SH-SY5Y (cell line): ENCODE measurements around the gene LAMTOR2.

Source experiments
- GATA2 ChIP-seq: IDR thresholded peaks from 2 replicates; pipeline ENCODE4 v1.6.1; 2011; ENCODE audit warnings: mild to moderate bottlenecking, low read depth, low read length
- GATA3 ChIP-seq: IDR thresholded peaks from 2 replicates; pipeline ENCODE4 v1.6.1; 2011; ENCODE audit warnings: low read depth, mild to moderate bottlenecking, low read length, moderate library complexity

Gene LAMTOR2

DNA sequence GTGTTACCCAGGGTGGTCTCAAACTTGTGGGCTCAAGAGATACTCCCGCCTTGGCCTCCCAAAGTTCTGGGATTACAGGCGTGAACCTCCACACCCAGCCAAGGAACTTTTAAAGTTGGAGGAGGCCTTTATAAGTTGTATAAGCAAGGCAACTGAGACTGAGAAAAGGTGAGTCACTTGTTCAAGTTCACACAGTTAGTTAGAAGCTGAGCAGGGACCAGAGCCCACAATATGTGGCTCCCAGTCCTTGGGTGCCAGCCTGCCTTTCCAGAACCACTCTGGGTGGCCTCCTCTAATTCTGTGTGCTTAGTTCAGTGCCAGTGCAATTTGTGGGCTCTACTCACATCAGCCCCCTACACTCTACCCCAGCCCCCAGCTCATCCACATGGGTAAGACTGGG, 10.0 kb downstream of the LAMTOR2 start:
- TF ChIP-seq GATA2 (no peak), GATA3 (no peak)

DNA sequence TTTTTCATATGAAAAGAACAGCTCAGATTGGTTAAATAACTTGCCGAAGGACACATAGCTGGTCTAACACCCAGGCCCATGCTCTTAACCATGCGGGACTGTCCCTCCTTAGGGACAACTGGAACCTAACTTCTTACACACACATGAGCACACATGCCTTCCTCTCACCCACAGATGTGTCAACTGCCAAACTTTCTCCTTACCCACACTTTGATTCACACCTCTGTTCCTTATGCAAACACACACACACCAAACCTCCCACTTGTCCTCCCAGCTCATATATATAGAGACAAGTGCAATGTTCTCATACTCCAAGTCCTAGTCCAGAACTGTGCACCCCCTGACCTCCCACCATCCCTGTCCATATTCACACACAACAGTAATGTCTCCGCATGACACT, 10.6 kb downstream of the LAMTOR2 start:
- no peak for TF ChIP-seq GATA3
- TF ChIP-seq GATA2 = no peak

DNA sequence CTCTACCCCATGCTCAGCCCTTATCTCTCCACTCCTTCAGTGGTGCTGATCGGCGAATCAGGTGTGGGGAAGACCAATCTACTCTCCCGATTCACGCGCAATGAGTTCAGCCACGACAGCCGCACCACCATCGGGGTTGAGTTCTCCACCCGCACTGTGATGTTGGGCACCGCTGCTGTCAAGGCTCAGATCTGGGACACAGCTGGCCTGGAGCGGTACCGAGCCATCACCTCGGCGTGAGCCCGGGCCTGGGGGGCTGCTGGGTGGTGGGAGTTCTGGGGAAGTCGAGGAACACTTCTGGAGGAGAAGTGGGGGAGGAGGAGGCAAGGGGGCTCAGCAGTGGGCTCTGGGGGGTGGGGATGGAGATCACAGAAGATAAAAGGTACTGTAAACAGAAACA, 11.3 kb downstream of the LAMTOR2 start:
- TF ChIP-seq GATA3 (no peak), GATA2 (no peak)

DNA sequence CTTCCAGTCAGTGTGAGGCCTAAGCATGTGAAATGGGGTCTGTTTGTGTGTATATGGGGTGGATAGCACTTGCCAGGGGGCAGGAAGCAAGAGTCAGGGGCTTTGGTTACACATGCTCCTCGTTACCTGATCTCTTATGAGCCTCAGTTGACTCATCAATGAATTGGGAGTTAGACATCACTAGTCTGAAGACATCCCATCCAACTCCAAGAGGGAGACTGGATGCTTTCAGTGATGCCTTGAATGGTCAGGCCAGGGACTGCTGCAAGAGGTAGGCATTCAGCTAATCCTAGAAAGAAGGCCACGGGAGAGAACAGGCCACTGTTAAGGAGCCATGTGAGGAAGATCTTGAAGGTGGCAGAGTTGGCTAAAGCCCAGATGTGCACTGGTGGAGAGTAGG, 12.7 kb downstream of the LAMTOR2 start:
- TF ChIP-seq GATA2 (no peak), GATA3 (no peak)

DNA sequence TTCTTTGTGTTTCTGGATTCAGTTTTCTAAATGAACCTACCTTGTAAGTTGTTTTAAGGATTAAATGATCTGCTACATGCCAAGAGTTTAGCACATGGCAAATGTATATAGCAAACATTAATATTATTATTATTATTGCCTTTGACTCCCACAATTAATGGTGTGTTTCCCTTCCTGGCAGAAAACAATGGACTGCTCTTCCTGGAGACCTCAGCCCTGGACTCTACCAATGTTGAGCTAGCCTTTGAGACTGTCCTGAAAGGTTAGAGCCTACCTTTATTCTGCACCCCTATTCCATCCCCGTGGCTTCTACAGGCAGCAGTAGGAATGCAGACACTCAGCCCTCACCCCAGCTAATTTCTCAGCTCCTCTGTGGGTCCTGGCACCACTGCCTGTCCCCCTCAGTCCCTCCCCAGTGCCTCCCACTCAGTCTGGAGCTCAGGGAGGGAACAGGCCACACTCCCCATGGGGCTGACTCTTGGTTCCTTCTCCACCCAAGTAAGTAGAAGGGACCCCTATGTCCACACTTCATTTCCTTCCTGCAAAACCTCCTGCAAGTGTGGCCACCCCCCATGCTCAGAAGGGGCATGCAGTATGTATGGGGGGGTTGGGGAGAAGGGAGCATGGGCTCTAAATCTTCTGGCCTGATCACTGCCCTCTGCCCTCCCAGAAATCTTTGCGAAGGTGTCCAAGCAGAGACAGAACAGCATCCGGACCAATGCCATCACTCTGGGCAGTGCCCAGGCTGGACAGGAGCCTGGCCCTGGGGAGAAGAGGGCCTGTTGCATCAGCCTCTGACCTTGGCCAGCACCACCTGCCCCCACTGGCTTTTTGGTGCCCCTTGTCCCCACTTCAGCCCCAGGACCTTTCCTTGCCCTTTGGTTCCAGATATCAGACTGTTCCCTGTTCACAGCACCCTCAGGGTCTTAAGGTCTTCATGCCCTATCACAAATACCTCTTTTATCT, 15.2 kb downstream of the LAMTOR2 start:
- TF ChIP-seq GATA2 = no peak
- no peak for TF ChIP-seq GATA3

DNA sequence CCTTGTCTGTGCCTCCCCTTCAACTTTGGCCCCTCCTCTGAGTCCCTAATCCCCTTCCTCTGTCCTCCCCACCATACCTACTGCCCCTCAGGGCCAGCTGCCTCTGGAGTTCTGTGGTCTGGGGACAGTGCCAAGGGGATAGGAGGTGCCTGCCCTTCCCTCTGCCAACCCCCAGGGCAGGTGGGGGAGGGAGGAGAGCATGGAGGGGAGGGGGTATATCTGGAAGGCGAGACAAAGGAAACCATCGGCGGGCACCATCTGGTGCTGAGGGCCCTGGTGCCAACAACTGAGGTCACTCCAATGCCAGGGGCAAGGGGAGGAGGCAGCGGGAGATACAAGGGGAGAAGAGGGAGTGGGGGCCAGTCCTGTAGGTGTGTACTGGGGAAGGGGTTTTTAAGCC, 16.0 kb downstream of the LAMTOR2 start:
- TF ChIP-seq GATA3 (no peak), GATA2 (no peak)

DNA sequence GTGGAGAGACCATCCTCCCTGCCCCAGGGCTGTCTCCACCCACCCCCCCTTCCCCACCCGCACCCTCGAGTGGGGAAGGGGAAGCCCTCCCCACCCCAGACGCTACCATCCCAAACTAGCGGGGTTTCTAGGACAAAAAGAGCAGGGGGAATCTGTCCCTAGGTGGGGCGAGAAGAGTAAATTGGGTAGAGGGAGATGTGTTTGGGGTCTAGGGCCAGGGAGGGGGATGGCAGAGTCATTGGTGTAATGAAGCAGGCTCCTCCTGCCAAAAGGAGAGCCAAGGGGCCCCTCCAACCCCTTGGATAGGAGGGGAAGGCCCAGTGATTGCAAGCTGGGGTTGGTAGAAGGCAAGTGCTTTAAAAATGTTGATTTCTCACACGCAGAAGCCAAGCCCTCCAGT, 17.7 kb downstream of the LAMTOR2 start:
- no peak for TF ChIP-seq GATA3
- TF ChIP-seq GATA2 = no peak

DNA sequence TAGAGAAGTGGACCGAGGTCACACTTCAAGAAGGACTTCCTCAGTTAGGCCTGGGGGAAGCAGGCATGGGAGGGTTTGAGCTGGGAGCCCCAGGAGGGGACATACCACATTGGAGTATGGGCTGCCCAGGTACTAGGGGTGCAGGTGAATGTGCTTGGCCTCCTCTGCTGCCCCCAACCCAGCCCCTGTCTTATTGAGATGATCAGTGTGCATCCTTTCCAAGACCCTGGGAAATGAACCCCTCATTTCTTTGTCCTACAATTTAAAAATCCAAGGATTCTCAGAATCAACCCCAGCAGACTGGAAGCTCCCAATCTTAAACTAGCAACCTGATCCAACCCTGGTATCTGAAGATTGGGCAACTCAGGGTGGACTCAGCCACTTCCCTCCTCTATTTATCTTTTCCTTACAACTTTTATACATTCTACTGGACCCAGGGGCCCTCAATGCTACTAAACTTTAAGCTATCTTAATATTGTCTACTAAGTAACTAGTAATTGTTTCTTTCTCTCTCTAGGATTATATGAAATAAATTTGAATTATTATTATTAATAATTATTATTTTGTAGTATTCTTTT, 18.6 kb downstream of the LAMTOR2 start:
- TF ChIP-seq GATA3 = no peak
- no peak for TF ChIP-seq GATA2

DNA sequence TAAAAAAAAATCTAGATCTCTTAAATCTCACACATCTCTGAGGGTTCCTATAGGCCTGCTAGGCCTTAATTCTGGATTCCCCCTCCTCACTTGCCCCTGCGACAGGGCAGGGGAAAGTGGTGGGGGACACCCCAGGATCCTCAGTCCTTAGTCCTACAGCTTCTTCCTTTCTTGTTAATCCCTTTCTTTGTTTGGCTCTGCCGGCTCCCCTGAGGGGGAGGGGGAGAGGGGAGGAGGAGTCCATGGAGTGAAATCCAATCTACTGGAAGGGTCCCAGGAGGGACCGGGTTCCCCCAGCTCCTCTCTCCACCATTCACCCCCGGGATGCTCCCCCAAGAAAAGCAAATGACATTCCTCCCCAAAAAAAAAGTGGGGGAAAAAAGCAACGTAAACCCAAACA, 19.2 kb downstream of the LAMTOR2 start:
- TF ChIP-seq GATA3 (no peak), GATA2 (no peak)

DNA sequence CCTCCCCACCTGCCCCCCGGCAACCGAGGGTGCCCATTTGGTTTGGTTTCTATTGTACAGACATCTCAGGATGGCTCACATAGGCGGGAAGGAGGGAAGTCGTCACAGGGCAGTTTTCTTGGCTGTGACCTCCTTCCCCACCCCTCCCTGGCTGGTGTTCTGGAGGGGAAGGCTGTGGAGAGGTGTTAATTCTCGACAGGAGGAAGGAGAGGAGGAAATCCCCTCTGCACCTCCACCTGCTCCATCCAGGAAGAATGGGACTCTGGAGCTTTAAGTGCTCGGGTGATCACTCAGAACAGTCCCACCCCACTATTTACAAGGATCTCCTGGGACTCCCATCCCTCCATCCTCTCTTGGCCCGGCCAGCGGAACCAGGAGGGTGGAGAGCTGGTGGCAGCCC, 20.1 kb downstream of the LAMTOR2 start:
- TF ChIP-seq GATA3 (no peak), GATA2 (no peak)

DNA sequence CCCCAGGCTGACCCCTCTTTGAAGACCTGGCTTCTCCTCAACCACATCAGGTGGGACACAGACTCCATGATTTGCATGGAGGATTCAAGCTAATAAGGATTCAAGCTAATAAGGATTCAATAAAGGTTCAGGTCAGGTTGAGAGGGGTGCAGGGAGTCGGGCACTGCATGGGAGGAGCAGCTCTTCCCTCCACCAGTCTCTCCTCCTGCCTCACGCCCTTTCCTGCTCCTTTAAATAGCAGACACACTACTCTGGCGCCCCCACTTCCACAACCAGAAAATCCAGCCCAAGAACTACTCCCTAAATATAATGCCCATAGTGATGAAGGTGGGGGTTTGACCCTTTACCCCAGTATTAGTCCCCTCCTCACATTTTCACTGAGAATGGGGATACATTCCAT, 20.6 kb downstream of the LAMTOR2 start:
- TF ChIP-seq GATA3 = no peak
- TF ChIP-seq GATA2 = no peak

DNA sequence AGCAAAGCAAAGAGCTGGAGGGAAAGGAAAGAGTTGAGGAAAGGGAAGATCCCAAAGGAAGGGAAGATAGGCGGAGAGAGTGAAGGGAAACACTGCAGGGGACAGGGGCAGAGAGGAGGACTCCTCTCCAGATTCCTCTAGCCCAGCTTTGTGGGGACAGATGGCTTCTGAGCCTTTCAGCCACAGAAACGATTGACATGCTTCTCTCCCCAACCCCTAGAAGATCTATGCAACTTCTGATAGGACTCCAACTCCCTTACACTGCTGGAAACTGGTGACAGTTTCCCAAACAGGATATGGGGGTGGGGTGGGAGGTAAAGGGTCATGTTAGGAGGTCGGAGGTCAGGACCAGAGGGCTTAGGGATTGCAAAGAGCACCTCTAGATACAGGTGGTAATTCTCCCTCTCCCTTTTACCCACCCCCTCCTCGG, 21.2 kb downstream of the LAMTOR2 start:
- TF ChIP-seq GATA2 = no peak
- no peak for TF ChIP-seq GATA3

DNA sequence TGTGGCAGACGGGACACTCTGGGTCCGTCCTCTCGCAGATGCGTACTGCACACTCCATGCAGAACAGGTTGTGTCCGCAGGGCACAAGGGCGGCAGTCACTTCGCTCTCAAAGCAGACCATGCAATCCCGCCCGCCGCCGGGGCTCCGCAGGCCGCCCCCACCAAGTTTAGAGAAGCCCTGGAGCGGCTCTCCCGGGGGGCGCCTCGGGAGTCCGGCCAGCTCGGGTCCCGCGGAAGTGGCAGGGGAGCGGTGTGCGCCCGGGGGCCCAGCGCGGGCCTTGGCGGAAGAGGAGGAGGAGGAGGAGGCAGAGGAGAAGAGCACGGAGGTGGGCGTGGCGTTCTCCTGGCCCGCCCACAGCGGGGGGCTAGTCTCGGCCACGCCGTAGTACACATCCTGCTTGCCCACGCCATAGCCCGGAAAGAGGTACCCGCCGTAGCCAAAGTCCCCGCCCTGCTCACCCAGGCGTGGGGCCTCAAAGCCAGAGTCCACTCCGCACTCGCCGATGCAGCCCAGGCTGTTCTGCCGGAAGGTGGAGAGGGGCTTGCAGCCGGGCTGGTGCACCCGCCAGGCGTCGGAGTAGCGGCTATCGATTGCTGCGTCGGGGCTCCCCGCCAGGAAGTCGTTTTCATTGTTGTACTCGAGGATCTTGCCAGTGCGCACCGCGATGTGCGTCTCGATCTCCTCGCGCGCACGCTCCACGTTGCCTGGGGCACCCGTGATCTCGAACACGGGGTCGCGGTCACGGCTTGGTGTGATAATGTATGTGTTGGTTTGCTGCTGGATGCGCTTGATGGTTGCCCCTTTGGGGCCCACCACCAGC, 22.2 kb downstream of the LAMTOR2 start:
- TF ChIP-seq GATA3 (no peak), GATA2 (no peak)

DNA sequence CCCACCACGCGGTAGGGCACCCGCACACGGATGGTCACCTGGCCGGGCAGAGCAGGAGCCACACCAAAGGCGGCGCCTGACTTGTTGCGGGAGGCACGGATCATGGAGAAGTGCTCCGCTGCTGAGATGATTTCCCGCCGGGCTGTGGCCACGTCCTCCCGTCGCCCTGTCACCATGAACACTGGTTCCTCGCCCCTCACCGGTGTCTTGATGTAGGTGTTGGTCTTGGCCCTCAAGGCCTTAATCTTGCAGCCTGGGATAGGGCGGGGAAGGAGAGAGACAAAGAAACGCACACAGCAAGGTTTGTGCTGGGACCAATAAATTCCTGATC, 22.8 kb downstream of the LAMTOR2 start:
- TF ChIP-seq GATA3 = no peak
- no peak for TF ChIP-seq GATA2

DNA sequence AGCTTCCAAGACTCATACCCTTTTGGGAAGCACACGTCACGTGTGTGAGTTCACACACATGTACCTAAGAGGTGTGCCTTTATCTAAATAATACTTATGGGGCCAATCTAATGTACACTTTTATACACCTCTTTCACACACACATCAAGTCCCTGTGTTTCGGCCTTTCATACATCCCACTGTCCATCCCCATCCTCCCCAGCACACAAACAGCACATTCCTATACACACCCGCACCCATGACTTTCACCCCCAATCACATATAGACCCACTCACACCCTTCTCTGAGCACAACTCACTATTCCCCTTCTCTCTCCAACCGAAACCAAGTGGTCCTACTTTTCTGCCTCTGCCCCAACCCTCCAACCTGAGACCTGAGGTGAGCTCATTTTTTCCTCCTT, 24.1 kb downstream of the LAMTOR2 start:
- TF ChIP-seq GATA3 = no peak
- no peak for TF ChIP-seq GATA2
